Neural cell (in vitro differentiated cells): ENCODE data around the gene UMOD.

ENCODE experiments used
- CTCF ChIP-seq: fragments of 450-650 bp; IDR thresholded peaks from 2 replicates; pipeline ENCODE4 v1.5.1; 2014; ENCODE audit warnings: antibody characterized with exemption, mild to moderate bottlenecking, moderate library complexity; ENCODE audit not compliant: poor library complexity, severe bottlenecking
- EZH2 ChIP-seq: fragments of 200-600, 300-800 bp; shearing (Covaris generic), sonication (generic); IDR thresholded peaks from 2 replicates; pipeline ENCODE4 v1.6.1; 2014; ENCODE audit warnings: antibody characterized with exemption, low read length, borderline replicate concordance, mild to moderate bottlenecking; ENCODE audit not compliant: insufficient read depth, poor library complexity, severe bottlenecking
- TF ChIP-seq, protein P1 (sequence below): IDR thresholded peaks from 2 replicates; pipeline ENCODE4 v1.6.1; 2012; ENCODE audit warnings: borderline replicate concordance

GRCh38 chr16:20395946-20396345, 43.4 kb upstream of the UMOD start:
- TF ChIP-seq CTCF (no peak), EZH2 (no peak)
- TF ChIP-seq, protein P1, sequence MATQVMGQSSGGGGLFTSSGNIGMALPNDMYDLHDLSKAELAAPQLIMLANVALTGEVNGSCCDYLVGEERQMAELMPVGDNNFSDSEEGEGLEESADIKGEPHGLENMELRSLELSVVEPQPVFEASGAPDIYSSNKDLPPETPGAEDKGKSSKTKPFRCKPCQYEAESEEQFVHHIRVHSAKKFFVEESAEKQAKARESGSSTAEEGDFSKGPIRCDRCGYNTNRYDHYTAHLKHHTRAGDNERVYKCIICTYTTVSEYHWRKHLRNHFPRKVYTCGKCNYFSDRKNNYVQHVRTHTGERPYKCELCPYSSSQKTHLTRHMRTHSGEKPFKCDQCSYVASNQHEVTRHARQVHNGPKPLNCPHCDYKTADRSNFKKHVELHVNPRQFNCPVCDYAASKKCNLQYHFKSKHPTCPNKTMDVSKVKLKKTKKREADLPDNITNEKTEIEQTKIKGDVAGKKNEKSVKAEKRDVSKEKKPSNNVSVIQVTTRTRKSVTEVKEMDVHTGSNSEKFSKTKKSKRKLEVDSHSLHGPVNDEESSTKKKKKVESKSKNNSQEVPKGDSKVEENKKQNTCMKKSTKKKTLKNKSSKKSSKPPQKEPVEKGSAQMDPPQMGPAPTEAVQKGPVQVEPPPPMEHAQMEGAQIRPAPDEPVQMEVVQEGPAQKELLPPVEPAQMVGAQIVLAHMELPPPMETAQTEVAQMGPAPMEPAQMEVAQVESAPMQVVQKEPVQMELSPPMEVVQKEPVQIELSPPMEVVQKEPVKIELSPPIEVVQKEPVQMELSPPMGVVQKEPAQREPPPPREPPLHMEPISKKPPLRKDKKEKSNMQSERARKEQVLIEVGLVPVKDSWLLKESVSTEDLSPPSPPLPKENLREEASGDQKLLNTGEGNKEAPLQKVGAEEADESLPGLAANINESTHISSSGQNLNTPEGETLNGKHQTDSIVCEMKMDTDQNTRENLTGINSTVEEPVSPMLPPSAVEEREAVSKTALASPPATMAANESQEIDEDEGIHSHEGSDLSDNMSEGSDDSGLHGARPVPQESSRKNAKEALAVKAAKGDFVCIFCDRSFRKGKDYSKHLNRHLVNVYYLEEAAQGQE, result no peak
